Measurements from ENCODE around the gene HRNR.

The HRNR gene

DNA sequence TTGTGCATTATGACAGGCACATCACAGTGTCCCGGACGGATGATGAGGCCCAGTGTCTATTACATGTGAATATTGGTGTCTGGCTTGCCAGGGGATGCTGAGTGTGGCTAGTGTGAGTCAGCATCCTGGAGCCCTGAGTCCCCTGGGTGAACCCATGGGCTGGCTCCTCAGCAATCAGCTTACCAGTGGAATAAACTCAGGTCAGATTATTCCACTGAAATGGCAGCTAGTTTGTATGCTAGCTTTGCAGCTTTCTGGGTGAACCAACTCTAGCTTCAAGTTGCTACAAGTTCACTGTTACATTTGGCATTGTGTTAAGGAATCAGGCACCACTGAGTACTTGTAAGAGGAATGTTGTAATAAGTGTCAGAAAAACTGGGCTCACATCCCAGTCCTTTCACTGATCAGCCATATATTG, 41.0 kb downstream of the HRNR start:
- H3K4me3 ChIP-seq (ENCODE audit: low read depth in 1 of 2, low read length in 2 of 2): no peak overlapping the region
- ATAC-seq (ENCODE audit: insufficient read depth, low read depth): no peak
- no peaks in the 10 kb centered on the region for H3K4me1 ChIP-seq (ENCODE audit: insufficient read depth, low read length)
- H2AFZ ChIP-seq (ENCODE audit: low read depth, low read length): no peak overlapping the region
- peaks cover 22% of the 10 kb centered on the region for H3K27me3 ChIP-seq (ENCODE audit: insufficient read depth, low read length, poor library complexity)
- no peaks in the 10 kb centered on the region for H3K9me3 ChIP-seq (ENCODE audit: insufficient read depth, low read length, severe bottlenecking)
- DNase-seq: no peak
- no peak overlapping the region for H3K9ac ChIP-seq (ENCODE audit: low read depth, low read length)
- H3K36me3 ChIP-seq (ENCODE audit: insufficient read depth, low read length): no peaks in the 10 kb centered on the region
- no peak overlapping the region for H3K27ac ChIP-seq (ENCODE audit: low read length)
- TF ChIP-seq EZH2 (IDR thresholded peaks at IDR 0.05; ENCODE audit: borderline replicate concordance, low read depth, low read length, severe bottlenecking): no peak
- TF ChIP-seq, protein P1, sequence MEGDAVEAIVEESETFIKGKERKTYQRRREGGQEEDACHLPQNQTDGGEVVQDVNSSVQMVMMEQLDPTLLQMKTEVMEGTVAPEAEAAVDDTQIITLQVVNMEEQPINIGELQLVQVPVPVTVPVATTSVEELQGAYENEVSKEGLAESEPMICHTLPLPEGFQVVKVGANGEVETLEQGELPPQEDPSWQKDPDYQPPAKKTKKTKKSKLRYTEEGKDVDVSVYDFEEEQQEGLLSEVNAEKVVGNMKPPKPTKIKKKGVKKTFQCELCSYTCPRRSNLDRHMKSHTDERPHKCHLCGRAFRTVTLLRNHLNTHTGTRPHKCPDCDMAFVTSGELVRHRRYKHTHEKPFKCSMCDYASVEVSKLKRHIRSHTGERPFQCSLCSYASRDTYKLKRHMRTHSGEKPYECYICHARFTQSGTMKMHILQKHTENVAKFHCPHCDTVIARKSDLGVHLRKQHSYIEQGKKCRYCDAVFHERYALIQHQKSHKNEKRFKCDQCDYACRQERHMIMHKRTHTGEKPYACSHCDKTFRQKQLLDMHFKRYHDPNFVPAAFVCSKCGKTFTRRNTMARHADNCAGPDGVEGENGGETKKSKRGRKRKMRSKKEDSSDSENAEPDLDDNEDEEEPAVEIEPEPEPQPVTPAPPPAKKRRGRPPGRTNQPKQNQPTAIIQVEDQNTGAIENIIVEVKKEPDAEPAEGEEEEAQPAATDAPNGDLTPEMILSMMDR (IDR thresholded peaks at IDR 0.05; ENCODE audit: borderline replicate concordance, extremely low read depth, low read length, poor library complexity, severe bottlenecking): no peak
- H4K20me1 ChIP-seq (ENCODE audit: insufficient read depth, low read length): no peaks in the 10 kb centered on the region
- H3K4me2 ChIP-seq (ENCODE audit: insufficient read depth, low read length): no peak overlapping the region
- no peaks in the 10 kb centered on the region for H3K79me2 ChIP-seq (ENCODE audit: insufficient read depth, low read length)

DNA sequence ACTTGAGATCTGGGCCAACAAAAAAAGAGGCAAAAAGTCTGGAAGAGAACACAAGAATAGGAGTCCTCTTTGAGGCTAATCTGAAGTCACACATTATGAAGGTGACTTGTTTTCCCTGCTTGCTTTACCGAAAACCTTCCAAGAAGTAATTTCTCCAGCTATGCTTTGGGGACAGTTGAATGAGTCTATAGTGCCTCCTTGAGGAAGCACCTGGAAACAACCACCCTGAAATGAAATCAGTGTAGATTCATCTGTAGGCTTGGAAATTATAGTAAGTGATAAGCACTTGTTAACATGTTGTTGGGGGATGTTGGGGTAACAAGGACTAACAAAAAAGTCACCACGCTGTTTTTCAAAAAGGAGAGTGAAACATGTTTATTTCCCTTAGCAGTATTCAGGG, 41.6 kb downstream of the HRNR start:
- H3K4me3 ChIP-seq (ENCODE audit: low read depth in 1 of 2, low read length in 2 of 2): no peak overlapping the region
- no peaks in the 10 kb centered on the region for H3K79me2 ChIP-seq (ENCODE audit: insufficient read depth, low read length)
- H3K4me1 ChIP-seq (ENCODE audit: insufficient read depth, low read length): no peaks in the 10 kb centered on the region
- H3K4me2 ChIP-seq (ENCODE audit: insufficient read depth, low read length): no peak overlapping the region
- no peaks in the 10 kb centered on the region for H3K9me3 ChIP-seq (ENCODE audit: insufficient read depth, low read length, severe bottlenecking)
- H2AFZ ChIP-seq (ENCODE audit: low read depth, low read length): no peak overlapping the region
- H3K27me3 ChIP-seq (ENCODE audit: insufficient read depth, low read length, poor library complexity): peaks cover 22% of the 10 kb centered on the region
- ATAC-seq (ENCODE audit: insufficient read depth, low read depth) (no peak), DNase-seq (peak; percentile 8)
- H3K9ac ChIP-seq (ENCODE audit: low read depth, low read length): no peak overlapping the region
- no peak overlapping the region for H3K27ac ChIP-seq (ENCODE audit: low read length)
- no peaks in the 10 kb centered on the region for H3K36me3 ChIP-seq (ENCODE audit: insufficient read depth, low read length)
- TF ChIP-seq, protein P1 (IDR thresholded peaks at IDR 0.05; ENCODE audit: borderline replicate concordance, extremely low read depth, low read length, poor library complexity, severe bottlenecking): peak; percentile 59
- no peak for TF ChIP-seq EZH2 (IDR thresholded peaks at IDR 0.05; ENCODE audit: borderline replicate concordance, low read depth, low read length, severe bottlenecking)
- no peaks in the 10 kb centered on the region for H4K20me1 ChIP-seq (ENCODE audit: insufficient read depth, low read length)

DNA sequence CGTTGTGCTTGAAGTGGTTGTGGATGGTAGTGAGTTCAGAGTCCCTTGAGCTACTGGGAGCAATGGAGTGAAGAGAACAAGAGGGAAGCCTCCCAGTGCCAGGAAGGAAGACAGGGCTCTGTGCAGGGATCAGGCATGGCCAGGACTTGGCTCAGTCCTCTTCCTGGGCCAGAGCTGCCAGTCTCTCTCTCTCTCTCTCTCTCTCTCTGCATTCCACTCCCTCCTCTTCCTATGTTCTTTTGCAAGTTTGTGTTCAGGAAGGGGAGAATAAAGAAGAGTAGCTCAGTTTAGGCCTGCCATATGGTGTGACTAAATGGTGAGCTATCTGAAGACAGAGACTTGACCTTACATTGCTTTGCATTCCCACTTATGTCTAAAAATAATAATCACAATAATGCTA, 44.4 kb downstream of the HRNR start:
- Histone ChIP-seq H3K4me2 (ENCODE audit: insufficient read depth, low read length) (no peak overlapping the region), H3K79me2 (ENCODE audit: insufficient read depth, low read length) (no peaks in the 10 kb centered on the region), H3K9ac (ENCODE audit: low read depth, low read length) (no peak overlapping the region), H3K9me3 (ENCODE audit: insufficient read depth, low read length, severe bottlenecking) (no peaks in the 10 kb centered on the region), H3K4me3 (ENCODE audit: low read depth in 1 of 2, low read length in 2 of 2) (no peak overlapping the region), H4K20me1 (ENCODE audit: insufficient read depth, low read length) (no peaks in the 10 kb centered on the region), H2AFZ (ENCODE audit: low read depth, low read length) (no peak overlapping the region), H3K27ac (ENCODE audit: low read length) (no peak overlapping the region), H3K27me3 (ENCODE audit: insufficient read depth, low read length, poor library complexity) (peaks cover 17% of the 10 kb centered on the region), H3K4me1 (ENCODE audit: insufficient read depth, low read length) (no peaks in the 10 kb centered on the region), H3K36me3 (ENCODE audit: insufficient read depth, low read length) (no peaks in the 10 kb centered on the region)
- TF ChIP-seq EZH2 (IDR thresholded peaks at IDR 0.05; ENCODE audit: borderline replicate concordance, low read depth, low read length, severe bottlenecking): no peak
- TF ChIP-seq, protein P1 (IDR thresholded peaks at IDR 0.05; ENCODE audit: borderline replicate concordance, extremely low read depth, low read length, poor library complexity, severe bottlenecking): no peak
- DNase-seq (no peak), ATAC-seq (ENCODE audit: insufficient read depth, low read depth) (no peak)
